HT1080 (cell line): ENCODE results near the gene MLLT10. TPM values are rescaled to one million over a fixed set of nuclear protein-coding genes. Genes with fewer than 3 reads are reported as not detected.
"Not testable (repeated sequence)": the region's sequence is repeated elsewhere in the genome, so short reads cannot be mapped to it uniquely, and the experiment has no call there.

Source experiments
- DNase-seq: peaks from one replicate; pipeline ENCODE4 v3.0.0-alpha.2; 2015; ENCODE audit warnings: low read depth
- total RNA-seq: library from RNA; depleted of rRNA; stranded (reverse); fragments of >200 nt; shearing (Covaris generic); gene quantifications from 2 replicates; pipeline ENCODE4 v1.2.3, GENCODE V29; 2014

MLLT10 gene
- total RNA-seq, 1 experiment from 2014 or later: 35.7 TPM

DNA sequence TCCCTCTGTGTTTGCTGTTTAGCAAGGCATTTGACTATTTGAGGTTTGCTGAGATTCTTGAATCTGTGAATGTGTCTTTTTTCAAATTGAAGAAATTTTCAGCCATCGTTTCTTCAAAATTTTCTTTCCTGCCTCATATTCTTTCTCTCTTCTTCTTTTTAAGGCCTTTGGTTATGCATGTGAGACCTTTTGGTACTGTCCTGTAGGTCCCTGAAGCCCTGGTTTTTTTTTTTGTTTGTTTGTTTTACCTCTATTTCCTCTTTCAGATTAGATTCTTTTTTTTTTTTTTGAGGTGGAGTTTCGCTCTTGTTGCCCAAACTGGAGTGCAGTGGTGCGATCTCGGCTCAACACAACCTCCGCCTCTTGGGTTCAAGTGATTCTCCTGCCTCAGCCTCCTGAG is 45.3 kb downstream of the MLLT10 start:
- no peak for DNase-seq

DNA sequence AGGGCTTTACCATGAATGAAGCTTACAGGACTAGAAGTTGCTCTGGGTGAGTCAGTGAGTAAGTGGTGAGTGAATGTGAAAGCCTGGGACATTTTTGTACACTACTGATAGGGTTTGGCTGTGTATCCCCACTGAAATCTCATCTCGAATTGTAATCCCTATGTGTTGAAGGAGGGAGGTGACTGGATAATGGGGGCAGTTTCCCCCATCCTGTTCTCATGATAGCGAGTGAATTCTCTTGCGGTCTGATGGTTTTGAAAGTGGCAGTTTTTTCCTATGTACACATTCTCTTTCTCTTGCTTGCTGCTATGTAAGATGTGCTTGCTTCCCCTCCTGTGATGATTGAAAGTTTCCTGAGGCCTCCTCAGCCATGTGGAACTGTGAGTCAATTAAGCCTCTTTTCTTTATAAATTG is 47.4 kb downstream of the MLLT10 start:
- not testable (repeated sequence) for DNase-seq

DNA sequence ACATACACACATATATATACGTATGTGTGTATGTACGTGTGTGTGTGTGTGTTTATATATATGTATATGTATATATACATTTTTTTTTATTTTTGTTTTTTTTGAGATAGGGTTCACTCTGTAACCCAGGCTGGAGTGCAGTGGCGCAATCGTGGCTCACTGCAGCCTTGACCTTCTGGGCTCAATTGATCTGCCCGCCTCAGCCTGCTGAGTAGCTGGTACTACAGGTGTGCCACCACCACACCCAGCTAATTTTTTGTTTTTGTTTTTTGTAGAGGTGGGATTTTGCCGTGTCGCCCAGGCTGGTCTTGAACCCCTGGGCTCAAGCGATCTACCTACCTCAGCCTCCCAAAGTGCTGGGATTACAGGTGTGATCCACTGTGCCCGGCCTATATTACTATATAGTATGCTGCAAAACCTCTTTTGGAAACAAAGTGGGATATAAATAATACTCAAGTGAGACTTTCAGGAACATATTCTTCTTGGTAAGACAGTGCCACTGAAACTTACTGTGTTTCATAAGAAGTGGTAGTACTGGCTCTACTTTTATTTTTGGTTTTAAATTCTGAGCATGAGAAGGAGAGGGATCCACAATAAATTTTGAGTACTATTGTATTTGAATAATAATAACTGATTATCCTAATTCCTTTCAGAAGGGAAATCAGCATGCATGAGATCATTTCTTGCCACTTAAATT is 51.0 kb downstream of the MLLT10 start:
- DNase-seq: no peak

DNA sequence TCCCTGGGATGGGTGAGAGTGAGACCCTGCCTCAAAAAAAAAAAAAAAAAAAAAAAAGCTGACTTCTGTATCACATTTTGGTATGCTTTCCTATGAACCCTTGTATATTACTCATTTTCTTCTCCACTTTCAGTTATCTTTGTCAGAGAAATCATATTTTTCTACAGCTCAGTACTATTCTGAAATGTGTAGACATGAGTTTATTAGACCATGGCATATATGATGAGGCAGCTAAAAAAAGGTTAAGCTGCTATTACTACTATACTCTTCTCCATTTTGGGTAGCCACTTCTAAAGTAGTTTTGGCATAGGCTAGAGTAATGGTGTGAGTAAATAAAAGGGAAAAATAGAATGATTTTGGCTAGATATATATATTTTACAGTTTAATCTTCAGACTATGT is 53.4 kb downstream of the MLLT10 start:
- no peak for DNase-seq

DNA sequence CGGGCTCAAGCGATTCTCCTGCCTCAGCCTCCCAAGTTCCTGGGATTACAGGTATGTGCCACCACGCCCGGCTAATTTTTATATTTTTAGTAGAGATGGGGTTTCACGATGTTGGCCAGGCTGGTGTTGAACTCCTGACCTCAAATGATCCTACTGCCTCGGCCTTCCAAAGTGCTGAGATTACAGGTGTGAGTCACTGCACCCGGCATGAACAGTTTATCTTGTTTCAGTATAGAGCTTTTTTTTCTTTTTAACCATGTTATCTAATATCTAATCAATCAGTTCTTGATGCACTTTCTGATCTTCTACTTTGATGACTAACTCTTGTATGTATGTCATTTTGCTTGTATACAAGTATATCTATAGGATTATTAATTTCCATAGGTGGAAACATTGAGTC is 54.1 kb downstream of the MLLT10 start:
- DNase-seq: not testable (repeated sequence)

DNA sequence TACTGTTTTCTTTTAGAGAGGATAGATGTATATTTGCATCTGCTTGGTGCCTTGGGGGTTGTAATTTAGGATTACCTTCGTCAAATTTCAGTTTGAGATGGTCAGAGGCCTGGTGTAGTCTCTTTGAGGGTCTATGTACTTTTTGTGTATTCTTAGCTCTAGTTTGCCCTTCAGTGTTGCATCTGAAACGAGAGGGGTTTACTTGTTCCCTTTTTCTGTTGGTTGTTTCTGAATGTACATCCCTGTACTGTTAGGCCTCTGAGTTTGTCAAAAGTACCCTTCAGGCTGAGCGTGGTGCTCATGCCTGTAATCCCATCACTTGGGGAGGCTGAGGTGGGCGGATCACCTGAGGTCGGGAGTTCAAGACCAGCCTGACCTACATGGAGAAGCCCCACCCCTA is 60.0 kb downstream of the MLLT10 start:
- no peak for DNase-seq

DNA sequence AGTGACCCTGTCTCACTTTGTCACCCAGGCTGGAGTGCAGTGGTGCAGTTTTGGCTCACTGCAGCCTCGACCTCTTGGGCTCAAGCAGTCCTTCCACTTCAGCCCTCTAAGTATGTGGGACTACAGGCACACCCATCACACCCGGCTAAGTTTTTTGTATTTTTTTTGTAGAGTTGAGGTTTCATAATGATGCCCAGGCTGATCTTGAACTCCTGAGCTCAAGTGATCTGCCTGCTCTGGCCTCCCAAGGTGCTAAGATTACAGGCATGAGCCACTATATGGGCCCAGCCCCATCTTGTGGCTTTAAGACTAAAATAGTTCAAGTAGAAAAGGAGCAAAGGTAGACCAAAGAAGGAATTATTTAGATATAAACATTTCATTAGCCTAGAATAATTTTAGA is 65.5 kb downstream of the MLLT10 start:
- no peak for DNase-seq

DNA sequence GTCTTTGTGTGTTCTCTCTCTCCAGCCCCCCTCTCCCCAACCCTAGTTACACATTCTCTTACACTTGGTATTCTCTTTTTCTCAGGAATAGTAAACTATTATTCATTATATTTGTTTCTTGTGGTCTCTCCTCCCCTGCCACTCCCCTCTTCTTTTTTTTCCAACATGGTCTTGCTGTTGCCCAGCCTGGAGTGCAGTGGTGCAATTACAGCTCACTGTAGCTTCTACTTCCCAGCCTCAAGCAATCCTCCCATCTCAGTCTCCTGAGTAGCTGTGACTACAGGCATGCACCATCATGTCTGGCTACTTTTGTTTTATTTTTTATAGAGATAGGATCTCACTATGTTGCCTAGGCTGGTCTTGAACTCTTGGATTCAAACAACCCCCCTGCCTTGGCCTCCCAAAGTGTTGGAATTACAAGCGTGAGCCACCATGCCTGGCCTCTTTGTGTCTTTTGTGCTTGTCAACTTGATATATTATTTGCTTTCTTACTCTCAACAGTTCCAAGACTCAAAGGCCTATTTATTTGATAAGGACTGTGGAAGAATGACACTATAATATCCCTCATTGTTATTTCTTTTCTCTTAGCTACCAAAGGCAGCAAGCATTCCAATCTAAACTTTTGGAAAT is 66.9 kb downstream of the MLLT10 start:
- DNase-seq: no peak

DNA sequence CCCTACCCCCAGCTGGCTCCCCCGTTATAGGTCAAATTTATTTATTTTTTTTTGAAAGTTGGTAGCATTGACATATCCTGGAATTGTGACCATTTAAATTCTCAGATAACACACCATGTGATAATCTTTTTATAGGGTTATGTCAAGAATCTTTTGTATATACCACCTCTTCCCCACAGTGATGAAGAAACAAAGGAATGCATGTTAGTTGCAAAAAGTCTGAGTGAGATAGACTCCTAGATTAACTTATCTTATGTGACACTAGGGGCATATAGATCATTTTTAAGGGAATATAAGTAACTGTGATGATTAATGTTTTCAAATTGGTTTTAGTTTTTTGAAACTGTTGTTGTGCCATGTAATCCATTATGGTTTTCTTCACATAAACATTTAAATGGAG is 68.3 kb downstream of the MLLT10 start:
- DNase-seq: no peak

DNA sequence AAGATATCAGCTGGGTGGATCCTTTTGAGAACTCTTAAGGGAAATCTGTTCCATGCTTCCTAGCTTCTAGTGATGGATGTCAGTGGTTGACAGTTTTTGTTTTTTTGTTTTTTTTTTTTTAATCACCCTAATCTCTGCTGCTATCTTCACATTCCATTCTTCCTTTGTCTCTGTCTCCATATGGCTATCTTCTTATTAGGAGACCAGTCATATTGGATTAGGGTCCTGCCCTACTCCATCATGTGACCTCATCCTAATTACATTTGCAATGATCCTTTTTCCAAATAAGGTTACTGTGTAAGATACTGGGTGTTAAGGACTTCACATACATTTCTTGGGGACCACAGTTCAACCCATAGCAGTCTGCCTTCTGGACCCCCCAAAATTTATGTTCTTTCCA is 69.7 kb downstream of the MLLT10 start:
- DNase-seq: no peak

DNA sequence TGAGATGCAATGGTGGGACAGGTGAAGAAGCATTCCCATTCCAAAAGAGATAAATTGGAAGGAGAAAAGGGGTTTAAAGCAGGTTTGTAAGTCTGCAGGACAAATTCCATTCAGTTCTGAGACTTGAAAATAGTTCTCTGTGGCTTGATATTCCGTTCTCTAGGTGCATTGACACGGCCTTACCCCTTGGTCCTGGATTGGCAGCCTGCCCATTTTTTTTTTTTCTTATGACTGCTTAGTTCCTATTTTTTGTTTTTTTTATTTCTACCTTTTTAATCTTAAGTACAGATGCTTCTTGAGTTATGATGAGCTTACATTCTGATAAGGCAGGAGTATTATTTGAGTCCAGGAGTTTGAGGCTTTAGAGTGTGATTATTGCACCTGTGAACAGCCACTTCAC is 70.6 kb downstream of the MLLT10 start:
- DNase-seq: no peak

DNA sequence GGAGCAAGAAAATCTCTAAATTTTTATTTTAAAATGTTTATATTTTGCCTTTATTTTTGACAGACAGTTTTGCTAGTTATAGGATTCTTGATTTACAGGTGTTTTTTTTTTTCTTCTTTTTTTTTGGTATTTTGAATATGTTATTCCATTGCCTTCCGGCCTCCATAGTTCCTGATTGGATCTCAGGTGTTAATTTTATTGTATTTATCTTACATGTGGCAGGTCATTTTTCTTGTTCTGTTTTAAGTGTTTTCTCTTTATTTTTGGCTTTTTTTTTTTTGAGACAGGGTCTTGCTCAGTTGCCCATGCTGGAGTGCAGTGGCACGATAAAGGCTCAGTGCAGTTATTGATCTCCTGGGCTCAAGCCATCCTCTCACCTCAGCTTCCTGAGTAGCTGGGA is 73.9 kb downstream of the MLLT10 start:
- no peak for DNase-seq

DNA sequence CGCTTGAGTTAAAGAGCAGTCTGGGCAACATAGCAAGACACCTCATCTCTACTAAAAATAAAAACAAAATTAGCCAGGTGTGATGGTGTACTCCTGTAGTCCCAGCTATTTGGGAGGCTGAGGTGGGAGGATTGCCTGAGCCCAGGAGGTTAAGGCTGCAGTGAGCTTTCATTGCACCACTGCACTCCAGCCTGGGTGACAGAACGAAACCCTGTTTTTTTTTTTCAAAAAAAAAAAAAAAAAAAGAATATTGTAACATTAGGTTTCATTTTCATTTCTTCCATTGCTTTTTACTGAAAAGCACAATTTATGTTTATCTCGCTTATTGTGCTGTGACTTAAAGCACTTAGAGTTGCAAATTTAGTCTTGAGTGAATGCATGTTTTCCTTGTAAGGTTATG is 80.0 kb downstream of the MLLT10 start:
- DNase-seq: no peak

DNA sequence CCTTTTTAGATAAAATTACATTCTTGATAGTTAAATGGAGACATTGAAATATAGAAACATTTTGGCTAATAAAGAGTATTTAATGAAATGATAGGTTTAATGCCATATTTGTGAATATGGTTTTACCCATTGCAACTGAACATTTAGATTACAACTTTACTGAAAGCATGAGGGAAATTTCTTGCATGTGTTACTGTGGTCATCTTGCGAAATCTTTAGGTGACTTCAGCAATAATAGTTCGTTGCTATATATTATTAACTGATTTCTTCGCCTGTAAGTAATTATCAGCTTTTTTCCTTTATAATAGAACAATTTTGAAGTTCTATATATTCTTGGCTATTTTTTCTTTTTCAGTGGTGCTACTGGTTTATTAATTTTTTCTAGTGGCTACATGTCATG is 83.2 kb downstream of the MLLT10 start:
- DNase-seq: no peak

DNA sequence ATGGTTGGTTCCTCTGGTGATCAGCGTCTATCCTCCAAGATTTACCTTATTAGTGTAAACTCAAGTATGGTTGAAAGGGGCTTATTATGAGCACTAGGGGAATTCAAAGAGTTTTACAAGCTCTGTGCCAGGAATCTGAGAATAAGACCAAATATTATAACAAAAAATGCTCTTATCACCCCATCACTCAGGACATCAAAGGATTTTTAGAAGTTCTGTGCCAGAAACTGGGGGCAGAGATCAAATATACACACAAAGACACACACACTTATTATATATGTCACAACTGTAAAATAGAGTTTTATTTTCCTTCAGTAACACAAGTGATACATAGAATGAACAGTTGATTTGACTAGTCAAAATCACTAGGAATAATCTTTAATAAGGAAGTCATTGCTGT is 89.3 kb downstream of the MLLT10 start:
- DNase-seq: no peak

DNA sequence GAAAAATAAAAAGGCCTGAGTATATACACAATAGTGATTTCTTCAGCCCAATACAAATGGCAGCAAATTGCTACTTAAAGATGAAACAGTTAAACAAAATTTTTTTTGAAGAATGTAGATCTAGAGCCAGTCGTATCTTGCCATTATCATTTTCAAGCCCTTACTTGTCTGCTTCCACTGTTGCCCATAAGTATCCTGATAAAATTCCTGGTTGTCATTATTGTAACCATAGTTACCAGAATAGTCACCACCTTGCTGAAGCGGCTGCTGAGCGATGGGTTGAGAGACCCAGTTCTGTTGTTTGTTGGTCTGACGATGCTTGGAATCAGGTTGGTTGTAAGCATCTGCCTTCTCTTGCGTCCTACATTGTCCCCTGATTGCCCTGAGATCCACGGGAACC is 90.4 kb downstream of the MLLT10 start:
- not testable (repeated sequence) for DNase-seq

DNA sequence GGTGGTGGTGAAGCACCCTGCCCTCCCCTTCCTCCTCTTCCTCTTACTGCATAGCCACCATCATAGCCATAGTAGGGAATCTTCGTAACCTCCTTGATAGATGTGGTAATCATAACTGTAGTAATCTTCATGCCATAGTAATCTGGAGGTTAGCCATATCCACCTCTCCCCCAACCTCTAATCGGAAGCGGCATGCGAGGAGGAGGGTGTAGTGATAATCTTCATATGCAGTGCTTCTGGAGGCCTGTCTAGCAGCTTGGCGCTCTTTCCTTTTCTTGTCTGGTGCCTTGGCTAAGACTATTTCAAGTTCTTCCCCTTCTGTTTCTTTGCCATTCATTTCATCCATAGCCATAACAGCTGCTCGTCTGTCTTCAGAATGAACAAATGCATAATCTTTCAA is 90.9 kb downstream of the MLLT10 start:
- no peak for DNase-seq

DNA sequence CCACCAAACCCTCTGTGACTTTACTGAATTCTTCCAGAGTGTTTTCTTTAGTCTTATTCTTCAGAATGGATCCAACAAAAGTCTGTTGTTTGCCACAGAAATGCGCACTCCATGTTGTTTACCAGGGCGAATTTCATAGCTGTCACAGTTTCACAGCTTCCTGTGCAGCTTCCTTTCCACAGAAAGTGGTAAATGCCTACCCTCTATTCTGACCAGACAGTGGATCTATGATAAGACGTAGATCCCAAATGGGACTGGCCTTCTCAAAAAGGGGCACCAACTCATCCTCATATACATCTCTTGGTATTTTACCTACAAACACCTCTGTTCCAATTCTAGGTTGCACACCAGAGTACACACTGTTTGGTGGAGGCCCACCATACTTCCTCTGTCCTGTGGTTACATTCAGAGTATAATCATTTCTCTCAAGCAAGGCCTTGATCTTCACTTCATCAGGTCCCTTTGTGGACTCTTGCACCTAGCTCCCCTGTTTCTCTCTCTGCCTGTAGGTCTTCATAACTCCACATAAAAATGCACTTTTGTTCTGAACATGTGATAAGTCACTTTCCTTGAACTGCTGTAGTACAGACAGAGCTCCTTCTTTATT is 91.7 kb downstream of the MLLT10 start:
- no peak for DNase-seq

DNA sequence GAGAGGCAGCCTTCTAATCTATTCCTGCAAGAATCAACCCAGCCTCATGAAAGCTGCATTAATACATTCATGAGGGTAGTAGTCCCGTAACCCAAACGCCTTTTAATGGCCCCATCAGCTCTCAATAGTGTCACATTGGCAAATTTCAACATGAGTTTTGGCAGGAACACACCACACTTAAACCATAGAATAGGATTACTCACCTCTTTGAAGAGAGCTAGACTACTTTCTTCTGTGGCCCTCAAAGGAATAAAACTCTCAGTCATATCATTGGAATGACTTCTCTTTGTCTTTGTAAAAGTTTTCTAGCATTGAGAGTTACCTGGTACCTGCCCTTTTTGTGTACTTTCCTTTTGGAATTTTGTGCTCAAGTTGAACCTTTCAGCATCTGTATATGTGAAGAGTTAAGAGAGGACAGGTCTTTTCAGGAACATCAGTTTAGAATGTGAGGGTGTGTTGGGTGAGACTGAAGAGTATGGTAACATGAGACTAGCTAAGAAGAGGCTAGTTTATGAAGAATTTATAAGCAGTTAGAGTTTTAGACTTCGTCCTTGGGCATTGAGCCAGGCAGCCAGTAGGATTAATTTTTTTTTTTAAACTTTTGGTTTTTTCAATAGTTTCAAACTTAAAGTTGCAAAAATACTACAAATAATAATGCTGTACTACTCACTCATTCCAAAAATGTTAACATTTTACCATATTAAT is 92.6 kb downstream of the MLLT10 start:
- DNase-seq: peak; percentile 11

DNA sequence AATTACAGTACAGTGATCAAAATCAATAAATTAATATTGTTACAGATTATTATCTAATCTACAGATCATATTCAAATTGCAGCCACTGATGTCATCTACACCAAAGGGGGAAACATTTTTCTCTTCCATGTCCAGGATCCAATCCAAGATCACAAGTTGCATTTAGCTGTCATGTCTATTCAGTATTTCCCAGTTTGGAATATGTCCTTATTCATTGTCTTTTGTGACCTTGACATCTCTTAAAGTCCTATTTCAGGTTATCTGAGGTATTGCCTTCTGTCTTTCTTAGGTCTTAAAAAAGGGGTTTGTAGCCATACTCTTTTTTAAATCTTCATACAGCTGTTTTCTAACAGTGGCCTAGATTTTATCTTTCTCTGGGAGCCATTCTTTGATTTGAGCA is 93.3 kb downstream of the MLLT10 start:
- DNase-seq: no peak

DNA sequence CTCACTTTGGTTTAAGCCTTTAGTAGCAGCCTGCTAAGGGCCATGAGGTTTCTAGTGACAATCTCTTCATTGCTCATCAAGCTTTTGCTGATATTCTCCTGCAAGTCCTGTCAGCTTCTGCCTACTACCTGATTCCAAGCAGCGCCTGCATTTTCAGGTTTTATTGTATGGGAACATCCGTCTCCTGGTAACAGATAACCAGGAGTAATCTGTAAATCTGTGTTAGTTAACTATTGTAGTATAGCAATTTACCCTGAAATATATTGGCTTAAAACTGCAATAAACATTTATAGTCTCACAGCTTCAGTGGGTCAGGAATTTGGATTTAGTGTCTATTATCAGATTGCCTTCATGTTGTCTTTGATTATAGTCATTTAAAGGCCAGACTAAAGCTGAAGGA is 94.0 kb downstream of the MLLT10 start:
- DNase-seq: no peak

DNA sequence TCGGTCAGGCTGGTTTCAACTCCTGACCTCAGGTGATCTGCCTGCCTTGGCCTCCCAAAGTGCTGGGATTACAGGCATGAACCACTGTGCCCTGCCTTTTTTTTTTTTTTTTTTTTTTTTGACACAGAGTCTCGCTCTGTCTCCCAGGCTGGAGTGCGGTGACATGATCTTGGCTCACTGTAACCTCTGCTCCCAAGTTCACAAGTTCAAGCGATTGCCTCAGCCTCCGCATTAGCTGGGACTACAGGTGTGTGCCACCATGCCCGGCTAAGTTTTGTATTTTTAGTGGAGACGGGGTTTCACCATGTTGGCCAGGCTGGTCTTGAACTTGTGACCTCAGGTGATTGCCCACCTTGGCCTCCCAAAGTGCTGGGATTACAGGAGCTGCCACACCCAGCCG is 94.6 kb downstream of the MLLT10 start:
- not testable (repeated sequence) for DNase-seq
